ENCODE measurements around the gene NUCB1. TPM values are rescaled to one million over a fixed set of nuclear protein-coding genes. Genes with fewer than 3 reads are reported as not detected.
A peak's percentile ranks its signal among the peaks of the same experiment; 100 is the strongest.

Gene NUCB1
- total and polyA plus RNA-seq, 9 of the 15 experiments (the other 6 are each of a cell fraction or from before 2014, with no cell fraction given), result 3.1 to 153 (median 71.7) TPM

GRCh38 chr19:48887861-48888612 is 12.1 kb upstream of the NUCB1 start:
- Histone ChIP-seq H3K27ac (ENCODE audit: extremely low read depth, low read depth, low read length) (no peak overlapping the region), H3K9me1 (ENCODE audit: control insufficient read depth, insufficient read depth, low read length) (no peaks in the 10 kb centered on the region), H3K4me1 (replicated peaks in 1 of 2; ENCODE audit: control insufficient read depth in 2 of 2, insufficient read depth in 2 of 2, low read length in 2 of 2) (peaks cover 34 to 57% of the 10 kb centered on the region in 2 experiments), H3K36me3 (ENCODE audit: control insufficient read depth, insufficient read depth, low read length) (no peaks in the 10 kb centered on the region), H4K20me1 (replicated peaks; ENCODE audit: control insufficient read depth, insufficient read depth, low read length) (no peaks in the 10 kb centered on the region), H3K4me2 (ENCODE audit: insufficient read depth, low read length) (no peak overlapping the region), H2AFZ (ENCODE audit: low read depth, low read length) (peak overlapping the region; percentile 46), H3K9me3 (replicated peaks; ENCODE audit: control insufficient read depth, insufficient read depth, low read depth, low read length) (no peaks in the 10 kb centered on the region; the same call in 1 of the 2 replicates), H3K4me3 (no peak overlapping the region), H3K27me3 (ENCODE audit: control insufficient read depth in 2 of 2, insufficient read depth in 2 of 2, low read length in 2 of 2) (no peaks in the 10 kb centered on the region), H3K9ac (ENCODE audit: insufficient read depth in 1 of 2, low read depth in 2 of 2, low read length in 2 of 2) (peak overlapping the region in 1 of 2 experiments; percentile 73; a peak in 2 of 4 replicates), H3K79me2 (ENCODE audit: control insufficient read depth, insufficient read depth, low read length) (no peaks in the 10 kb centered on the region)
- ATAC-seq, result peak; percentile 53
- POLR2A ChIA-PET, result interaction anchor here (1.5 to 5.9 kb wide), 2 partner anchors 8 to 13 kb away, joined by 6 to 71 read pairs; partner anchors contain the start of gene PPP1R15A
- in situ Hi-C loops (cut with MboI), result no loop called here
- CTCF ChIA-PET (ENCODE audit: low intra/inter-chr PET ratio), result no interaction called here
- intact Hi-C loops (cut with micrococcal nuclease), result no loop called here
- BruUV-seq (replicated peaks), result no TSS peak
- TF ChIP-seq PYGO2 (tag; IDR thresholded peaks at IDR 0.05) (no peak), ZNF316 (IDR thresholded peaks at IDR 0.05) (peak; percentile 82), FOXM1 (IDR thresholded peaks at IDR 0.05; ENCODE audit: low read depth) (0 out of 2 replicates have a peak, but pooled peaks have one; percentile 22), FOXM1 (CRISPR knock-in tag; IDR thresholded peaks at IDR 0.05; ENCODE audit: low read depth) (no peak), MAFG (tag; conservative IDR thresholded peaks at IDR 0.05) (peak; percentile 15; the same call in 1 of the 2 replicates), RNF2 (IDR thresholded peaks at IDR 0.05) (no peak), PKNOX1 (IDR thresholded peaks at IDR 0.05) (peak; percentile 13; the same call in 1 of the 2 replicates), ZNF785 (CRISPR knock-in tag; IDR thresholded peaks at IDR 0.05) (no peak), FOS (IDR thresholded peaks at IDR 0.05; ENCODE audit: extremely low read depth, insufficient read length) (peak; percentile 4), ATF3 (IDR thresholded peaks at IDR 0.05) (no peak), ATF3 (CRISPR knock-in tag; conservative IDR thresholded peaks at IDR 0.05) (no peak), MYBL2 (IDR thresholded peaks at IDR 0.05; ENCODE audit: low read depth) (0 out of 2 replicates have a peak, but pooled peaks have one; percentile 15), MYBL2 (CRISPR knock-in tag; IDR thresholded peaks at IDR 0.05; ENCODE audit: borderline replicate concordance) (no peak), NFYB (IDR thresholded peaks at IDR 0.05; ENCODE audit: extremely low read depth, insufficient read length) (peak; percentile 29), EGR1 (conservative IDR thresholded peaks at IDR 0.05) (no peak), C11orf30 (IDR thresholded peaks at IDR 0.05; ENCODE audit: low read depth) (peak; percentile 73), GABPA (tag; conservative IDR thresholded peaks at IDR 0.05; ENCODE audit: low read depth) (no peak), L3MBTL2 (IDR thresholded peaks at IDR 0.05) (peak; percentile 13; the same call in 1 of the 2 replicates)
- WGBS (ENCODE audit: insufficient coverage, low coverage, missing lambda C conversion rate), result 81% methylated on average over 15 of the region's 21 CpGs
- FAIRE-seq, result no peak
- no peak for DNase-seq (ENCODE audit: extremely low read depth in 1 of 4, low spot score in 3 of 4)
